Gastroesophageal sphincter (tissue), 4 donors: Measurements from ENCODE around the gene IQGAP1. TPM values are rescaled to one million over a fixed set of nuclear protein-coding genes. Genes with fewer than 3 reads are reported as not detected.

ENCODE experiments used
- ATAC-seq: fragments of 150-250 bp; one replicate; pipeline ENCODE4 v1.9.1; 2016; ENCODE audit warnings: mild to moderate bottlenecking, moderate library complexity
- H3K27ac ChIP-seq, 4 donors: fragments of 200-600 bp; sonication (generic) in 3 of 4; 1 replicate in 3 of 4; 2 replicates in 1 of 4; pipeline ENCODE4 v1.5.1; 2016 to 2019
- H3K27me3 ChIP-seq: fragments of 200-600 bp; sonication (generic); one replicate; pipeline ENCODE4 v1.5.1; 2019
- H3K36me3 ChIP-seq, 2 donors: fragments of 200-600 bp; sonication (generic); one replicate each; pipeline ENCODE4 v1.5.1; 2019; ENCODE audit warnings: control low read depth in 1 of 2
- H3K4me1 ChIP-seq, 3 donors: fragments of 200-600 bp; sonication (generic); 1 replicate in 2 of 3; 2 replicates in 1 of 3; pipeline ENCODE4 v1.5.1; 2016 to 2019; ENCODE audit warnings: control low read depth in 2 of 3
- H3K4me3 ChIP-seq, 2 donors: fragments of 200-600 bp; sonication (generic); one replicate each; pipeline ENCODE4 v1.5.1; 2019; ENCODE audit warnings: mild to moderate bottlenecking in 1 of 2, moderate library complexity in 1 of 2
- H3K9me3 ChIP-seq, 3 donors: fragments of 200-600 bp; sonication (generic); one replicate each; pipeline ENCODE4 v1.5.1; 2017 to 2019; ENCODE audit warnings: control low read depth in 2 of 3
- EP300 ChIP-seq: sonication (generic); formaldehyde crosslinking; IDR thresholded peaks from one replicate; pipeline ENCODE4 v1.6.1; 2017; ENCODE audit warnings: antibody characterized with exemption, mild to moderate bottlenecking
- POLR2A ChIP-seq, 2 donors: fragments of 450-650 bp; IDR thresholded peaks; one replicate each; pipeline ENCODE4 v1.6.1; 2017; ENCODE audit warnings: antibody characterized with exemption in 2 of 2, mild to moderate bottlenecking in 2 of 2, moderate library complexity in 1 of 2
- POLR2AphosphoS5 ChIP-seq: sonication (generic); formaldehyde crosslinking; IDR thresholded peaks from one replicate; pipeline ENCODE4 v1.6.1; 2017; ENCODE audit warnings: antibody characterized with exemption
- WGBS, 2 donors: methylation state at CpG; one replicate each; pipeline ENCODE4 v1.1.5; 2018; ENCODE audit warnings: low coverage in 1 of 2; 5-methylcytosine and 5-hydroxymethylcytosine counted together
- total RNA-seq, 4 donors: library from RNA; depleted of rRNA; stranded (reverse); fragments of >200 nt; gene quantifications; one replicate each; pipeline ENCODE4 v1.1.0, GENCODE V29; 2016
- TF ChIP-seq, protein P1 (sequence below), 4 experiments: fragments of 200-600 bp in 2 of 4; fragments of 450-650 bp in 2 of 4; sonication (generic) in 1 of 4; IDR thresholded peaks; one replicate each; pipeline ENCODE4 v1.5.1; 2017 to 2019; ENCODE audit warnings: antibody characterized with exemption in 4 of 4, mild to moderate bottlenecking in 2 of 4, moderate library complexity in 2 of 4

Gene IQGAP1
- total RNA-seq, 4 donors from 2014 or later = 210 to 360 (median 245) TPM

DNA sequence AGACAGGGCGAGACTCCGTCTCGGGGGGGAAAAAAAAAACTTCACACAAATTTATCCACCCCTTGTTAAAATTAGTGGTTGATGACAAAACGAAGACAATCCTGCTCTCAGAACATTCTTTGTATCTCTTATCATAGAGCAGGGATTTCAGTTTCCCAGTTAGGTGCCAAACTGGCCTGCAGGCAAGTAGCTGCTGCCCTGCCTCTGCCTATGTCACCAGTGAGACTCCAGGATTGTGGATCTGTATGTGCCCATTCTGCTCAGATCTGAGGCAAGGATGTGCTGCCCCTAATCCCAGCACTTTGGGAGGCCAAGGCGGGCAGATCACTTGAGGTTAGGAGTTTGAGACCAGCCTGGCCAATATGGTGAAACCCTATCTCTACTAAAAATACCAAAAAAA is 54.4 kb downstream of the IQGAP1 start:
- Histone ChIP-seq H3K9me3 (no peaks in the 10 kb centered on the region), H3K27me3 (no peaks in the 10 kb centered on the region), H3K27ac (no peak overlapping the region), H3K4me1 (peaks cover 0 to 12% (median 0%) of the 10 kb centered on the region in 3 donors), H3K4me3 (no peak overlapping the region), H3K36me3 (peaks cover 2 to 88% of the 10 kb centered on the region in 2 donors)
- WGBS, 2 donors = 82 to 90% methylated on average over 4 of the region's 5 CpGs
- no peak for ATAC-seq
- TF ChIP-seq, protein P1, sequence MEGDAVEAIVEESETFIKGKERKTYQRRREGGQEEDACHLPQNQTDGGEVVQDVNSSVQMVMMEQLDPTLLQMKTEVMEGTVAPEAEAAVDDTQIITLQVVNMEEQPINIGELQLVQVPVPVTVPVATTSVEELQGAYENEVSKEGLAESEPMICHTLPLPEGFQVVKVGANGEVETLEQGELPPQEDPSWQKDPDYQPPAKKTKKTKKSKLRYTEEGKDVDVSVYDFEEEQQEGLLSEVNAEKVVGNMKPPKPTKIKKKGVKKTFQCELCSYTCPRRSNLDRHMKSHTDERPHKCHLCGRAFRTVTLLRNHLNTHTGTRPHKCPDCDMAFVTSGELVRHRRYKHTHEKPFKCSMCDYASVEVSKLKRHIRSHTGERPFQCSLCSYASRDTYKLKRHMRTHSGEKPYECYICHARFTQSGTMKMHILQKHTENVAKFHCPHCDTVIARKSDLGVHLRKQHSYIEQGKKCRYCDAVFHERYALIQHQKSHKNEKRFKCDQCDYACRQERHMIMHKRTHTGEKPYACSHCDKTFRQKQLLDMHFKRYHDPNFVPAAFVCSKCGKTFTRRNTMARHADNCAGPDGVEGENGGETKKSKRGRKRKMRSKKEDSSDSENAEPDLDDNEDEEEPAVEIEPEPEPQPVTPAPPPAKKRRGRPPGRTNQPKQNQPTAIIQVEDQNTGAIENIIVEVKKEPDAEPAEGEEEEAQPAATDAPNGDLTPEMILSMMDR (IDR thresholded peaks at IDR 0.05) = no peak
- no peak for TF ChIP-seq EP300

DNA sequence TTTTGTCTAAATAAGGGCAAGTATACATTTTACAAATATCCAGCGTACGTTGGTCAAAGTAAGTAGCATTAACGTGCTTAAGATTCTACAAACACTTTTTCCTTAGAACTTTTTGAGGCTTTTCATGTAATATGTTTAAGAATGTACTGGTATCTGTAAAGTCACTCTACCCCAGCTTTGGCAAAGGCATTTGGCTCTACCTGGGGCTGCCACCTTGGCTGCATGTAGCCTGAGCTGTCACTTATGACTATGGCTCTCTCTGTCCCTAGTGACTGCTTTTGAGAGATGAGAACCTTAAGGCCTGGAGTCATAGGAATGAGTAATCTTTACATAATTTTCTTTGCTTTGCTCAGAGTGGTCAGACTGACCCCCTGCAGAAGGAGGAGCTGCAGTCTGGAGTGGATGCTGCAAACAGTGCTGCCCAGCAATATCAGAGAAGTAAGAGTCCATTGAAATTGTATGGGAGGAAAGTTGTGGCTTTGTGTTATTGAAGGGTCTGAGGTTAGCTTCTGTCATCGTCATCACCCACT is 61.2 kb downstream of the IQGAP1 start:
- H3K9me3 ChIP-seq = no peaks in the 10 kb centered on the region
- no peak overlapping the region for H3K27ac ChIP-seq
- TF ChIP-seq POLR2AphosphoS5 (no peak), EP300 (no peak), POLR2A (IDR thresholded peaks at IDR 0.05) (no peak)
- TF ChIP-seq, protein P1 (IDR thresholded peaks at IDR 0.05) = no peak
- H3K27me3 ChIP-seq = no peaks in the 10 kb centered on the region
- ATAC-seq = no peak
- no peak overlapping the region for H3K4me3 ChIP-seq
- peaks cover 0 to 12% (median 0%) of the 10 kb centered on the region in 3 donors for H3K4me1 ChIP-seq
- 67 to 80% methylated on average over 2 to 4 of the region's 4 CpGs for WGBS, 2 donors
- H3K36me3 ChIP-seq = peaks cover 3 to 94% of the 10 kb centered on the region in 2 donors

DNA sequence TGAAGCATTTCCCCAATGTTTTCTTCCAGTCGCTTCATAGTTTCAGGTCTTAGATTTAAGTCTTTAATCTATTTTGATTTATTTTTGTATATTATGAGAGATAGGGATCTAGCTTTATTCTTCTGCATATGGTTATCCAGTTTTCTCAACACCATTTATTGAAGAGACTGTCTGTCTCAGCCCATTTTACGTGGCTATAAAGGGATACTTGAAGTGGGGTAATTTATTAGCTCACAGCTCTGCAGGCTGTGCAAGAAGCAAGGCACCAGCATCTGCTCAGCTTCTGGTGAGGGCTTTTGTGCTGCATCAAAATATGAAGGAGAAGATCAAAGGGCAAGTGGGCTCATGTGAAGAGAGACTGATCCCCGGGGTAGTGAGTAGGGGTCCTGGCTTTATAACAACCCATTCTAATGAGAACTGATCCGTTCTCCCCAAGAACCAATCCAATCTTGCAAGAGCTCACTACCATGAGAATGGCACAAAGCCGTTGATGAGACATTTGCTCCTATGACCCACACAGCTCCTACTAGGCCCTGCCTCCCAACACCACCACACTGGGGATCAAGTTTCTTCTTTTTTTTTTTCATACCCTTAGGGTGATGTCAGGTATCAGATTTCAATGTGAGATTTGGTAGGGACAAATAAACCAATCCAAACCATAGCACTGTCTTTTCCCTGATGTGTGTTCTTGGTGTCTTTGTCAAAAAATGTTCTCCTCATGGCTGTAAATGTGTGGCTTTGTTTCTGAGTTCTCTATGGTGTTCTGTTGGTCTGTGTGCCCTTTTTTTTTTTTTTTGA is 63.2 kb downstream of the IQGAP1 start:
- Histone ChIP-seq H3K4me1 (peaks cover 0 to 10% (median 0%) of the 10 kb centered on the region in 3 donors), H3K4me3 (no peak overlapping the region), H3K27ac (no peak overlapping the region), H3K27me3 (no peaks in the 10 kb centered on the region), H3K9me3 (no peaks in the 10 kb centered on the region), H3K36me3 (peaks cover 3 to 94% of the 10 kb centered on the region in 2 donors)
- WGBS, 2 donors = 78 to 90% methylated on average over 2 to 3 of the region's 5 CpGs
- TF ChIP-seq POLR2A (IDR thresholded peaks at IDR 0.05) = no peak
- TF ChIP-seq EP300 = no peak
- no peak for TF ChIP-seq POLR2AphosphoS5
- TF ChIP-seq, protein P1 (IDR thresholded peaks at IDR 0.05) = no peak
- no peak for ATAC-seq

DNA sequence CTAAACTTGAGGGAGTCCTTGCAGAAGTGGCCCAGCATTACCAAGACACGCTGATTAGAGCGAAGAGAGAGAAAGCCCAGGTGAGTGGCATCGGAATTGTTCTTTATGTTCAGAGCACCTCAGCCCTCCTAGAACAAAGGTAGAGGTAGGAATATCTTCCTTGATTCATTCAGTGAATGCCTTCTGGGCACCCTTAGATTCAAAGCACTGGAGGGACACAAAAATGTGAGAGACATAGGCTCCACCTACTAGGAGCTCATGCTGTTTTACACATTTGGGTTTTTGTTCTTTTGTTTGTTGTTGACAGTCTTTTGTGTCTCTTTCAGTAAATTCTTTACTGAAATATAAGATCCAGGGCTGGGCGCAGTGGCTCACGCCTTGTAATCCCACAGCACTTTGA is 68.2 kb downstream of the IQGAP1 start:
- no peak for ATAC-seq
- Histone ChIP-seq H3K27me3 (no peaks in the 10 kb centered on the region), H3K27ac (no peak overlapping the region), H3K4me1 (peaks cover 3 to 31% (median 7%) of the 10 kb centered on the region in 3 donors), H3K36me3 (peaks cover 3 to 83% of the 10 kb centered on the region in 2 donors), H3K9me3 (no peaks in the 10 kb centered on the region), H3K4me3 (no peak overlapping the region)
- 88 to 95% methylated on average over 3 to 4 of the region's 5 CpGs for WGBS, 2 donors
- no peak for TF ChIP-seq POLR2A (IDR thresholded peaks at IDR 0.05)
- TF ChIP-seq, protein P1 (IDR thresholded peaks at IDR 0.05) = no peak
- TF ChIP-seq EP300 = no peak
- TF ChIP-seq POLR2AphosphoS5 = no peak

DNA sequence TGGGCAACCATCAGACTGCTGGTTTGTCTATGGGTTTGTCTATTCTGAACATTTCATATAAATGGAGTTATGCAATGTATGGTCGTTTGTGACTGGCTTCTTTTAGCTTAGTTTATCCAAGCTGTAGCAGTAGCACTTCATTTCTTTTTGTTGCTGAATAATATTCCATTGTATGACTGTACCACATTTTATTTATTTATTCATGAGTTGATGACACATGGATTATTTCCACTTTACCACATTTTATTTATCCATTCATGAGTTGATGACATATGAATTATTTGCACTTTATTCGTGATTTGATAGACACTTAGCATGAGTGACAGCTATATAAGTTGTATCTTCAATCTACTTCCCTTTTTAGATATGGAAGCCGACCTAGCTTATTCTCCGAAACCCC is 70.0 kb downstream of the IQGAP1 start:
- Histone ChIP-seq H3K4me3 (no peak overlapping the region), H3K4me1 (peaks cover 5 to 44% (median 10%) of the 10 kb centered on the region in 3 donors), H3K36me3 (peaks cover 3 to 65% of the 10 kb centered on the region in 2 donors), H3K27me3 (no peaks in the 10 kb centered on the region), H3K9me3 (no peaks in the 10 kb centered on the region), H3K27ac (no peak overlapping the region)
- no peak for ATAC-seq
- WGBS, 2 donors = 67 to 84% methylated on average over 3 to 4 of the region's 4 CpGs
- no peak for TF ChIP-seq EP300
- no peak for TF ChIP-seq POLR2AphosphoS5
- TF ChIP-seq, protein P1 (IDR thresholded peaks at IDR 0.05) = no peak
- TF ChIP-seq POLR2A (IDR thresholded peaks at IDR 0.05) = no peak
